HepG2 (cell line): ENCODE measurements around the gene LZTS2. TPM values are rescaled to one million over a fixed set of nuclear protein-coding genes. Genes with fewer than 3 reads are reported as not detected.

Source experiments
- CCDC6 ChIP-seq: sonication (generic); formaldehyde crosslinking; IDR thresholded peaks from 2 replicates; pipeline ENCODE4 v1.8.1; 2022; ENCODE audit warnings: mild to moderate bottlenecking, missing genetic modification reagents, moderate library complexity
- CHCHD3 ChIP-seq: sonication (generic); formaldehyde crosslinking; IDR thresholded peaks from 2 replicates; pipeline ENCODE4 v1.8.0; 2022; ENCODE audit warnings: mild to moderate bottlenecking, missing genetic modification reagents, moderate library complexity
- FOXA3 ChIP-seq: IDR thresholded peaks from 2 replicates; pipeline ENCODE4 v1.6.1; 2016; ENCODE audit warnings: missing genetic modification reagents, missing compliant biosample characterization
- GATA4 ChIP-seq: sonication (generic); IDR thresholded peaks from 2 replicates; pipeline ENCODE4 v1.6.1; 2016; ENCODE audit warnings: antibody characterized with exemption, low read depth, borderline replicate concordance
- GPBP1L1 ChIP-seq: sonication (generic); formaldehyde crosslinking; IDR thresholded peaks from 2 replicates; pipeline ENCODE4 v1.5.0; 2020; ENCODE audit warnings: mild to moderate bottlenecking, missing genetic modification reagents
- HNRNPL ChIP-seq: fragments of 200-400 bp; formaldehyde crosslinking; IDR thresholded peaks from 2 replicates; pipeline ENCODE4 v1.6.1; 2017; ENCODE audit warnings: mild to moderate bottlenecking, low read depth, low read length
- LRRFIP1 ChIP-seq: sonication (generic); formaldehyde crosslinking; conservative IDR thresholded peaks from 2 replicates; pipeline ENCODE4 v1.4.0; 2020; ENCODE audit warnings: missing genetic modification reagents
- NRL ChIP-seq: sonication (generic); formaldehyde crosslinking; IDR thresholded peaks from 2 replicates; pipeline ENCODE4 v1.5.0; 2020; ENCODE audit warnings: missing genetic modification reagents, mild to moderate bottlenecking, moderate library complexity, borderline replicate concordance
- PHF21A ChIP-seq: sonication (generic); formaldehyde crosslinking; IDR thresholded peaks from 2 replicates; pipeline ENCODE4 v1.5.0; 2020; ENCODE audit warnings: mild to moderate bottlenecking, missing genetic modification reagents
- PLSCR1 ChIP-seq: sonication (generic); formaldehyde crosslinking; IDR thresholded peaks from 2 replicates; pipeline ENCODE4 v1.5.0; 2020; ENCODE audit warnings: missing genetic modification reagents, mild to moderate bottlenecking, borderline replicate concordance
- ZNF777 ChIP-seq: sonication (generic); formaldehyde crosslinking; IDR thresholded peaks from 2 replicates; pipeline ENCODE4 v1.4.0; 2020; ENCODE audit warnings: missing genetic modification reagents
- polyA plus RNA-seq, 8 experiments: library from polyadenylated mRNA; depleted of rRNA in 3 of 8; stranded (reverse) in 7 of 8; unstranded in 1 of 8; fragments of >200 nt; fragmentation: Illumina TruSeq in 4 of 8; extraction: Trizol in 4 of 8; gene quantifications; 2 replicates each; pipeline versions ENCODE4 v1.2.1 to v1.2.3, GENCODE V29; 2011 to 2016; ENCODE audit warnings: low read depth in 4 of 8, missing spikeins in 1 of 8, mixed read lengths in 1 of 8; ENCODE audit not compliant: insufficient read depth in 1 of 8
- total RNA-seq, 5 experiments: library from RNA; depleted of rRNA; stranded (reverse); fragments of >200 nt; fragmentation: Illumina TruSeq; extraction: Trizol; gene quantifications; 2 replicates each; pipeline ENCODE4 v1.2.3, GENCODE V29; 2016; ENCODE audit warnings: low read depth in 1 of 5
- TF ChIP-seq, protein P1 (sequence below): sonication (generic); formaldehyde crosslinking; conservative IDR thresholded peaks from 2 replicates; pipeline ENCODE4 v1.4.0; 2020; ENCODE audit warnings: missing genetic modification reagents
- TF ChIP-seq, protein P2 (sequence below), 2 experiments: sonication (generic) in 1 of 2; formaldehyde crosslinking in 1 of 2; IDR thresholded peaks; 2 replicates each; pipeline versions ENCODE4 v1.4.0 to v1.6.1; 2016 to 2020; ENCODE audit warnings: borderline replicate concordance in 1 of 2, low read depth in 1 of 2, mild to moderate bottlenecking in 1 of 2, missing genetic modification reagents in 1 of 2
- TF ChIP-seq, protein P3 (sequence below): sonication (generic); formaldehyde crosslinking; IDR thresholded peaks from 2 replicates; pipeline ENCODE4 v1.4.0; 2020; ENCODE audit warnings: missing genetic modification reagents

Gene LZTS2
- total and polyA plus RNA-seq, 2 of the 13 experiments (the other 11 are each of a cell fraction or from before 2014, with no cell fraction given), result 43.6 to 65.6 TPM

- TF ChIP-seq LRRFIP1 (CRISPR knock-in tag) (no peak), HNRNPL (peak; percentile 58; the same call in 1 of the 2 replicates), GATA4 (no peak), NRL (CRISPR knock-in tag) (peak; percentile 69), CHCHD3 (CRISPR knock-in tag) (no peak), GPBP1L1 (no peak), PLSCR1 (CRISPR knock-in tag) (no peak), FOXA3 (CRISPR knock-in tag) (peak; percentile 12; the same call in 1 of the 2 replicates), CCDC6 (0 out of 2 replicates have a peak, but pooled peaks have one; percentile 22), PHF21A (CRISPR knock-in tag) (peak; percentile 30; the same call in 1 of the 2 replicates), ZNF777 (CRISPR knock-in tag) (no peak)
- TF ChIP-seq, protein P1, sequence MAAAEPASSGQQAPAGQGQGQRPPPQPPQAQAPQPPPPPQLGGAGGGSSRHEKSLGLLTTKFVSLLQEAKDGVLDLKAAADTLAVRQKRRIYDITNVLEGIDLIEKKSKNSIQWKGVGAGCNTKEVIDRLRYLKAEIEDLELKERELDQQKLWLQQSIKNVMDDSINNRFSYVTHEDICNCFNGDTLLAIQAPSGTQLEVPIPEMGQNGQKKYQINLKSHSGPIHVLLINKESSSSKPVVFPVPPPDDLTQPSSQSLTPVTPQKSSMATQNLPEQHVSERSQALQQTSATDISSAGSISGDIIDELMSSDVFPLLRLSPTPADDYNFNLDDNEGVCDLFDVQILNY (CRISPR knock-in tag), result no peak
- TF ChIP-seq, protein P2, sequence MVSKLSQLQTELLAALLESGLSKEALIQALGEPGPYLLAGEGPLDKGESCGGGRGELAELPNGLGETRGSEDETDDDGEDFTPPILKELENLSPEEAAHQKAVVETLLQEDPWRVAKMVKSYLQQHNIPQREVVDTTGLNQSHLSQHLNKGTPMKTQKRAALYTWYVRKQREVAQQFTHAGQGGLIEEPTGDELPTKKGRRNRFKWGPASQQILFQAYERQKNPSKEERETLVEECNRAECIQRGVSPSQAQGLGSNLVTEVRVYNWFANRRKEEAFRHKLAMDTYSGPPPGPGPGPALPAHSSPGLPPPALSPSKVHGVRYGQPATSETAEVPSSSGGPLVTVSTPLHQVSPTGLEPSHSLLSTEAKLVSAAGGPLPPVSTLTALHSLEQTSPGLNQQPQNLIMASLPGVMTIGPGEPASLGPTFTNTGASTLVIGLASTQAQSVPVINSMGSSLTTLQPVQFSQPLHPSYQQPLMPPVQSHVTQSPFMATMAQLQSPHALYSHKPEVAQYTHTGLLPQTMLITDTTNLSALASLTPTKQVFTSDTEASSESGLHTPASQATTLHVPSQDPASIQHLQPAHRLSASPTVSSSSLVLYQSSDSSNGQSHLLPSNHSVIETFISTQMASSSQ (IDR thresholded peaks at IDR 0.05; ENCODE audit: low read depth), result no peak
- TF ChIP-seq, protein P2 (CRISPR knock-in tag; IDR thresholded peaks at IDR 0.05; ENCODE audit: borderline replicate concordance), result peak; percentile 51; the same call in 1 of the 2 replicates
- TF ChIP-seq, protein P3, sequence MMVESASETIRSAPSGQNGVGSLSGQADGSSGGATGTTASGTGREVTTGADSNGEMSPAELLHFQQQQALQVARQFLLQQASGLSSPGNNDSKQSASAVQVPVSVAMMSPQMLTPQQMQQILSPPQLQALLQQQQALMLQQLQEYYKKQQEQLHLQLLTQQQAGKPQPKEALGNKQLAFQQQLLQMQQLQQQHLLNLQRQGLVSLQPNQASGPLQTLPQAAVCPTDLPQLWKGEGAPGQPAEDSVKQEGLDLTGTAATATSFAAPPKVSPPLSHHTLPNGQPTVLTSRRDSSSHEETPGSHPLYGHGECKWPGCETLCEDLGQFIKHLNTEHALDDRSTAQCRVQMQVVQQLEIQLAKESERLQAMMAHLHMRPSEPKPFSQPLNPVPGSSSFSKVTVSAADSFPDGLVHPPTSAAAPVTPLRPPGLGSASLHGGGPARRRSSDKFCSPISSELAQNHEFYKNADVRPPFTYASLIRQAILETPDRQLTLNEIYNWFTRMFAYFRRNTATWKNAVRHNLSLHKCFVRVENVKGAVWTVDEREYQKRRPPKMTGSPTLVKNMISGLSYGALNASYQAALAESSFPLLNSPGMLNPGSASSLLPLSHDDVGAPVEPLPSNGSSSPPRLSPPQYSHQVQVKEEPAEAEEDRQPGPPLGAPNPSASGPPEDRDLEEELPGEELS (CRISPR knock-in tag), result peak; percentile 68; the same call in 1 of the 2 replicates
Observed at GRCh38 chr10:101008823-101009423, 9.3 kb downstream of the LZTS2 start (continued).
